Measurements from ENCODE around the gene SRPRB. TPM values are rescaled to one million over a fixed set of nuclear protein-coding genes. Genes with fewer than 3 reads are reported as not detected.

SRPRB gene
- total RNA-seq, 1 experiment from 2014 or later = 73.5 TPM

GRCh38 chr3:133865136-133865855, 59.7 kb downstream of the SRPRB start:
- intact Hi-C loops (cut with micrococcal nuclease; ENCODE audit: unreplicated experiment) = no loop called here
- in situ Hi-C loops (cut with HindIII; ENCODE audit: low pct_unique_long_range_greater_than_20kb, low sequenced_read_pairs) = no loop called here
- H3K9me3 ChIP-seq (ENCODE audit: control insufficient read depth, insufficient read depth, low read depth, low read length) = no peaks in the 10 kb centered on the region
- no peaks in the 10 kb centered on the region for H3K4me1 ChIP-seq (ENCODE audit: control insufficient read depth, insufficient read depth, low read length)
- no peaks in the 10 kb centered on the region for H3K27me3 ChIP-seq (ENCODE audit: control insufficient read depth, insufficient read depth, low read length)
- TF ChIP-seq, protein P1, sequence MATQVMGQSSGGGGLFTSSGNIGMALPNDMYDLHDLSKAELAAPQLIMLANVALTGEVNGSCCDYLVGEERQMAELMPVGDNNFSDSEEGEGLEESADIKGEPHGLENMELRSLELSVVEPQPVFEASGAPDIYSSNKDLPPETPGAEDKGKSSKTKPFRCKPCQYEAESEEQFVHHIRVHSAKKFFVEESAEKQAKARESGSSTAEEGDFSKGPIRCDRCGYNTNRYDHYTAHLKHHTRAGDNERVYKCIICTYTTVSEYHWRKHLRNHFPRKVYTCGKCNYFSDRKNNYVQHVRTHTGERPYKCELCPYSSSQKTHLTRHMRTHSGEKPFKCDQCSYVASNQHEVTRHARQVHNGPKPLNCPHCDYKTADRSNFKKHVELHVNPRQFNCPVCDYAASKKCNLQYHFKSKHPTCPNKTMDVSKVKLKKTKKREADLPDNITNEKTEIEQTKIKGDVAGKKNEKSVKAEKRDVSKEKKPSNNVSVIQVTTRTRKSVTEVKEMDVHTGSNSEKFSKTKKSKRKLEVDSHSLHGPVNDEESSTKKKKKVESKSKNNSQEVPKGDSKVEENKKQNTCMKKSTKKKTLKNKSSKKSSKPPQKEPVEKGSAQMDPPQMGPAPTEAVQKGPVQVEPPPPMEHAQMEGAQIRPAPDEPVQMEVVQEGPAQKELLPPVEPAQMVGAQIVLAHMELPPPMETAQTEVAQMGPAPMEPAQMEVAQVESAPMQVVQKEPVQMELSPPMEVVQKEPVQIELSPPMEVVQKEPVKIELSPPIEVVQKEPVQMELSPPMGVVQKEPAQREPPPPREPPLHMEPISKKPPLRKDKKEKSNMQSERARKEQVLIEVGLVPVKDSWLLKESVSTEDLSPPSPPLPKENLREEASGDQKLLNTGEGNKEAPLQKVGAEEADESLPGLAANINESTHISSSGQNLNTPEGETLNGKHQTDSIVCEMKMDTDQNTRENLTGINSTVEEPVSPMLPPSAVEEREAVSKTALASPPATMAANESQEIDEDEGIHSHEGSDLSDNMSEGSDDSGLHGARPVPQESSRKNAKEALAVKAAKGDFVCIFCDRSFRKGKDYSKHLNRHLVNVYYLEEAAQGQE (IDR thresholded peaks at IDR 0.05; ENCODE audit: insufficient read depth in 1 of 2, low read depth in 2 of 2, low read length in 1 of 2) = no peak
- TF ChIP-seq SIN3A (IDR thresholded peaks at IDR 0.05; ENCODE audit: borderline replicate concordance, insufficient read depth, low read depth, low read length) = no peak
- 0 out of 2 replicates have a peak, but pooled peaks have one; percentile 13 for ATAC-seq
- ChIA-PET POLR2A (no interaction called here), CTCF (no interaction called here)
- DNase-seq (ENCODE audit: low read depth, low spot score) = no peak
- H3K36me3 ChIP-seq (ENCODE audit: control insufficient read depth, insufficient read depth, low read length) = no peaks in the 10 kb centered on the region
- H3K4me3 ChIP-seq (ENCODE audit: low read depth in 2 of 2, low read length in 2 of 2) = no peak overlapping the region
- no peak overlapping the region for H3K27ac ChIP-seq (ENCODE audit: low read length)
- no TSS peak for BruUV-seq (replicated peaks)

DNA sequence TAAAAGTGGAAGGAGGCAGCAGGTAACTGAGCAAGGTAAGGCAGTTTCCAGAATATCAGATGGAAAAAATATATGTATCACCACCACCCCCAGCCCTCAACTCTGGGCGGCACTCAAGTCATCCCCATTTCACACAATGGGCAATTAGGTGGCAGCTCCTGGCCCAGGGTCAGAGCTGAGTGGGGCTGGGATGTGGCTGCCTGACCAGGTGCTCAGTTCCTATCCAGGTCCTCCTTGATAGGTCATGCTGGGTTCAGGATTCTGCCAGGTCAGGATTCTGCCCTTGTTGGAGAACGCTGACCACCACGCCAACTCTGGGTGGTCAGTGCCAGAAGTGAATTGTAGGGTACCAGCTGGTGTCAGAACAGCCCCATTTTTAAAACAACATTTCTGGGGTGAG, 60.5 kb downstream of the SRPRB start:
- ATAC-seq = no peak
- POLR2A ChIA-PET = no interaction called here
- intact Hi-C loops (cut with micrococcal nuclease; ENCODE audit: unreplicated experiment) = no loop called here

More for the DNA sequence above, 60.5 kb downstream of the SRPRB start:
- H3K36me3 ChIP-seq (ENCODE audit: control insufficient read depth, insufficient read depth, low read length) = no peaks in the 10 kb centered on the region
- CTCF ChIA-PET = no interaction called here
- no peaks in the 10 kb centered on the region for H3K9me3 ChIP-seq (ENCODE audit: control insufficient read depth, insufficient read depth, low read depth, low read length)
- no peak overlapping the region for H3K27ac ChIP-seq (ENCODE audit: low read length)
- BruUV-seq (replicated peaks) = no TSS peak
- in situ Hi-C loops (cut with HindIII; ENCODE audit: low pct_unique_long_range_greater_than_20kb, low sequenced_read_pairs) = no loop called here
- H3K27me3 ChIP-seq (ENCODE audit: control insufficient read depth, insufficient read depth, low read length) = no peaks in the 10 kb centered on the region
- no peak for DNase-seq (ENCODE audit: low read depth, low spot score)
- no peak overlapping the region for H3K4me3 ChIP-seq (ENCODE audit: low read depth in 2 of 2, low read length in 2 of 2)
- no peaks in the 10 kb centered on the region for H3K4me1 ChIP-seq (ENCODE audit: control insufficient read depth, insufficient read depth, low read length)
- no peak for TF ChIP-seq POLR2AphosphoS5 (IDR thresholded peaks at IDR 0.05; ENCODE audit: low read depth, low read length)
- TF ChIP-seq TCF7L2 (IDR thresholded peaks at IDR 0.05; ENCODE audit: low read depth, low read length) = no peak
- TF ChIP-seq SIN3A (IDR thresholded peaks at IDR 0.05; ENCODE audit: borderline replicate concordance, insufficient read depth, low read depth, low read length) = no peak
- TF ChIP-seq, protein P2, sequence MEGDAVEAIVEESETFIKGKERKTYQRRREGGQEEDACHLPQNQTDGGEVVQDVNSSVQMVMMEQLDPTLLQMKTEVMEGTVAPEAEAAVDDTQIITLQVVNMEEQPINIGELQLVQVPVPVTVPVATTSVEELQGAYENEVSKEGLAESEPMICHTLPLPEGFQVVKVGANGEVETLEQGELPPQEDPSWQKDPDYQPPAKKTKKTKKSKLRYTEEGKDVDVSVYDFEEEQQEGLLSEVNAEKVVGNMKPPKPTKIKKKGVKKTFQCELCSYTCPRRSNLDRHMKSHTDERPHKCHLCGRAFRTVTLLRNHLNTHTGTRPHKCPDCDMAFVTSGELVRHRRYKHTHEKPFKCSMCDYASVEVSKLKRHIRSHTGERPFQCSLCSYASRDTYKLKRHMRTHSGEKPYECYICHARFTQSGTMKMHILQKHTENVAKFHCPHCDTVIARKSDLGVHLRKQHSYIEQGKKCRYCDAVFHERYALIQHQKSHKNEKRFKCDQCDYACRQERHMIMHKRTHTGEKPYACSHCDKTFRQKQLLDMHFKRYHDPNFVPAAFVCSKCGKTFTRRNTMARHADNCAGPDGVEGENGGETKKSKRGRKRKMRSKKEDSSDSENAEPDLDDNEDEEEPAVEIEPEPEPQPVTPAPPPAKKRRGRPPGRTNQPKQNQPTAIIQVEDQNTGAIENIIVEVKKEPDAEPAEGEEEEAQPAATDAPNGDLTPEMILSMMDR (IDR thresholded peaks at IDR 0.05) = no peak
- TF ChIP-seq, protein P1 (IDR thresholded peaks at IDR 0.05; ENCODE audit: insufficient read depth in 1 of 2, low read depth in 2 of 2, low read length in 1 of 2) = no peak

All from Panc1 (cell line).